A549 treated with ZK216348 at 1 μM for 4 hours (cell line): ENCODE data around the gene FGFBP1. TPM values are rescaled to one million over a fixed set of nuclear protein-coding genes. Genes with fewer than 3 reads are reported as not detected.

ENCODE experiments used
- total RNA-seq: library from RNA; stranded (reverse); fragments of 200-300 nt; extraction: Qiagen RNA extraction; gene quantifications from 5 replicates; pipeline ENCODE4 v1.2.3, GENCODE V29; 2022; ENCODE audit warnings: low read depth

Gene FGFBP1
- 3.8 to 5.6 TPM (median 4.7 TPM) in 5 replicates for total RNA-seq

GRCh38 chr4:15938640-15939039, at the start of gene FGFBP1:
Gene FGFBP1, minus strand, starts transcription at chr4:15938740. Its CDS starts 2,108 bp downstream, at chr4:15936632.

GRCh38 chr4:15963001-15963451, 24.5 kb upstream of the FGFBP1 start, which contains the start of gene FGFBP2:
Gene FGFBP2, minus strand, starts transcription at chr4:15963175. Its CDS starts 46 bp downstream, at chr4:15963129.

Other genes starting within 250 kb of the FGFBP1 start
- gene BST1, start 235.7 kb downstream of the FGFBP1 start, total RNA-seq = 16.7 to 22.6 TPM (median 18.2 TPM) in 5 replicates
- 8.9 to 13.8 TPM (median 11.2 TPM) in 5 replicates for gene CD38, start 160.4 kb downstream of the FGFBP1 start, total RNA-seq
- gene FGFBP2, start 24.4 kb upstream of the FGFBP1 start, total RNA-seq = 0.12 to 0.24 TPM in 2 of 5 replicates, not detected in the others
- gene PROM1, start 145.3 kb upstream of the FGFBP1 start, total RNA-seq = 0.27 to 0.80 TPM (median 0.36 TPM) in 5 replicates